SU-DHL-6 (cell line): ENCODE data around the gene DNAAF3.

Experiments
- H2AFZ ChIP-seq: fragments of 200-600 bp; sonication (generic); 2 replicates; pipeline ENCODE4 v1.6.1; 2014; ENCODE audit warnings: low read depth, mild to moderate bottlenecking, moderate library complexity, mixed read lengths, antibody characterized with exemption, low read length; ENCODE audit not compliant: severe bottlenecking
- H3F3A ChIP-seq: fragments of 200-600 bp; shearing (Covaris generic); 2 replicates; pipeline ENCODE4 v1.6.0; 2016; ENCODE audit warnings: antibody characterized with exemption, mild to moderate bottlenecking; ENCODE audit not compliant: insufficient read depth
- H3K27ac ChIP-seq: fragments of 200-600 bp; sonication (generic); 2 replicates; pipeline ENCODE4 v1.5.1; 2016; ENCODE audit warnings: low read depth, mild to moderate bottlenecking, low read length, moderate library complexity, mixed read lengths
- H3K27me3 ChIP-seq: fragments of 200-600 bp; sonication (generic), shearing (Covaris generic); 2 replicates; pipeline ENCODE4 v1.6.0; 2014; ENCODE audit warnings: mild to moderate bottlenecking, low read length
- H3K36me3 ChIP-seq: fragments of 200-600 bp; sonication (generic); 2 replicates; pipeline ENCODE4 v1.6.1; 2014; ENCODE audit warnings: mild to moderate bottlenecking, low read length, mixed read lengths
- H3K4me2 ChIP-seq: fragments of 300-600, 200-600 bp; shearing (Covaris generic), sonication (generic); 2 replicates; pipeline ENCODE4 v1.6.0; 2014; ENCODE audit warnings: low read length, low read depth, mild to moderate bottlenecking; ENCODE audit not compliant: poor library complexity, severe bottlenecking
- H3K4me3 ChIP-seq: fragments of 200-600 bp; sonication (generic); 2 replicates; pipeline ENCODE4 v1.5.1; 2014; ENCODE audit warnings: antibody characterized with exemption, low read length, mild to moderate bottlenecking, mixed read lengths; ENCODE audit not compliant: insufficient read depth, poor library complexity, severe bottlenecking
- H3K79me2 ChIP-seq: fragments of 200-600 bp; sonication (generic); 2 replicates; pipeline ENCODE4 v1.6.1; 2014; ENCODE audit warnings: mild to moderate bottlenecking, low read length, moderate library complexity; ENCODE audit not compliant: insufficient read depth
- H3K9ac ChIP-seq: fragments of 200-600 bp; sonication (generic); 2 replicates; pipeline ENCODE4 v1.7.0; 2014; ENCODE audit warnings: mild to moderate bottlenecking, low read length
- H3K9me2 ChIP-seq: fragments of 200-600 bp; sonication (generic); replicated peaks from 2 replicates; pipeline ENCODE4 v1.6.1; 2014; ENCODE audit warnings: low read length; ENCODE audit not compliant: insufficient read depth
- H3K9me3 ChIP-seq: fragments of 200-600 bp; sonication (generic); 2 replicates; pipeline ENCODE4 v1.6.1; 2014; ENCODE audit warnings: low read length, mixed read lengths; ENCODE audit not compliant: insufficient read depth
- H4K20me1 ChIP-seq: fragments of 200-600 bp; sonication (generic); 2 replicates; pipeline ENCODE4 v1.6.1; 2014; ENCODE audit warnings: low read depth, mild to moderate bottlenecking, antibody characterized with exemption, low read length, moderate library complexity, mixed read lengths
- CTCF ChIP-seq: fragments of 200-600 bp; sonication (generic); IDR thresholded peaks from one replicate; pipeline ENCODE4 v1.5.1; 2017; ENCODE audit warnings: antibody characterized with exemption, mild to moderate bottlenecking, low read length, moderate library complexity; ENCODE audit not compliant: insufficient read depth, poor library complexity, severe bottlenecking
- EZH2phosphoT487 ChIP-seq: fragments of 200-600 bp; sonication (generic), shearing (Covaris generic); conservative IDR thresholded peaks from 2 replicates; pipeline ENCODE4 v1.6.1; 2018; ENCODE audit warnings: mild to moderate bottlenecking, antibody characterized with exemption, low read length, moderate library complexity, mixed read lengths

The DNAAF3 gene

DNA sequence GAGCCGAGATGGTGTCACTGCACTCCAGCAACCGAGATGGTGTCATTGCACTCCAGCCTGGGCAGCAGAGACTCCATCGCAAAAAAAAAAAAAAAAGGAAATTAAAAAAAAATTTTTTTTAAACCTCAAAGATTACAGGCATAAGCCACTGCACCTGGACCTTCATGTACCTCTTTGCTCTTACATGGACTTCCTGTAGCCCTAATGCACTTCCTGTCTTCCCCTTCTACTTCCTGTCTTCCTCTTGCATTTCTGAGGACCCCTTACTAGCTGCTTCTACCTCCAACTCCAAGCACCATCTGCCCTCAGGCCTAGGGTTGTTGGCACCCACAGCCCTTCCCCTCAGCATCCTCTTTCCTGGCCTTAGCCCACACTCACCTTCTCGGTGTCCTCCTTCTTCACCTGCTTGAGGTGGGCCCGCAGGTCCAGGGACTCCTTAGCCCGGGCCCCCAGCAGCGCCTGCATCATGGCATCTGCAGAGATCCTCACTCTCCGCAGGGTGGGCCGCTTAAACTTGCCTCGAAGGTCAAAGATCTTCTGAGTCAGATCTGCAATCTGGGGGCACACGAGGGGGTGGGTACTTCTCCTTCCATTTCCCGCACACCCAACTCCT is 12.7 kb downstream of the DNAAF3 start:
- peak overlapping the region; percentile 75 for H2AFZ ChIP-seq
- H3K9me3 ChIP-seq: no peaks in the 10 kb centered on the region
- H3F3A ChIP-seq: peaks cover 4% of the 10 kb centered on the region; the same call in 1 of the 2 replicates
- no peak overlapping the region for H3K4me3 ChIP-seq
- no peaks in the 10 kb centered on the region for H3K36me3 ChIP-seq
- no peaks in the 10 kb centered on the region for H4K20me1 ChIP-seq
- H3K9ac ChIP-seq: no peak overlapping the region
- H3K9me2 ChIP-seq: no peaks in the 10 kb centered on the region
- no peak overlapping the region for H3K4me2 ChIP-seq
- H3K27ac ChIP-seq: no peak overlapping the region
- H3K79me2 ChIP-seq: no peaks in the 10 kb centered on the region
- TF ChIP-seq EZH2phosphoT487: no peak
- TF ChIP-seq CTCF: no peak
- no peaks in the 10 kb centered on the region for H3K27me3 ChIP-seq

GRCh38 chr19:55152017-55152416 is 14.4 kb downstream of the DNAAF3 start:
- Histone ChIP-seq H4K20me1 (no peaks in the 10 kb centered on the region), H3K79me2 (no peaks in the 10 kb centered on the region), H3K36me3 (no peaks in the 10 kb centered on the region), H3K27ac (peak overlapping the region; percentile 13; the same call in 1 of the 2 replicates), H3F3A (peaks cover 4% of the 10 kb centered on the region; the same call in 1 of the 2 replicates), H3K9me2 (no peaks in the 10 kb centered on the region), H3K27me3 (no peaks in the 10 kb centered on the region), H3K9ac (no peak overlapping the region), H2AFZ (peak overlapping the region; percentile 84), H3K4me3 (no peak overlapping the region), H3K9me3 (no peaks in the 10 kb centered on the region), H3K4me2 (no peak overlapping the region)
- TF ChIP-seq EZH2phosphoT487 (no peak), CTCF (no peak)

DNA sequence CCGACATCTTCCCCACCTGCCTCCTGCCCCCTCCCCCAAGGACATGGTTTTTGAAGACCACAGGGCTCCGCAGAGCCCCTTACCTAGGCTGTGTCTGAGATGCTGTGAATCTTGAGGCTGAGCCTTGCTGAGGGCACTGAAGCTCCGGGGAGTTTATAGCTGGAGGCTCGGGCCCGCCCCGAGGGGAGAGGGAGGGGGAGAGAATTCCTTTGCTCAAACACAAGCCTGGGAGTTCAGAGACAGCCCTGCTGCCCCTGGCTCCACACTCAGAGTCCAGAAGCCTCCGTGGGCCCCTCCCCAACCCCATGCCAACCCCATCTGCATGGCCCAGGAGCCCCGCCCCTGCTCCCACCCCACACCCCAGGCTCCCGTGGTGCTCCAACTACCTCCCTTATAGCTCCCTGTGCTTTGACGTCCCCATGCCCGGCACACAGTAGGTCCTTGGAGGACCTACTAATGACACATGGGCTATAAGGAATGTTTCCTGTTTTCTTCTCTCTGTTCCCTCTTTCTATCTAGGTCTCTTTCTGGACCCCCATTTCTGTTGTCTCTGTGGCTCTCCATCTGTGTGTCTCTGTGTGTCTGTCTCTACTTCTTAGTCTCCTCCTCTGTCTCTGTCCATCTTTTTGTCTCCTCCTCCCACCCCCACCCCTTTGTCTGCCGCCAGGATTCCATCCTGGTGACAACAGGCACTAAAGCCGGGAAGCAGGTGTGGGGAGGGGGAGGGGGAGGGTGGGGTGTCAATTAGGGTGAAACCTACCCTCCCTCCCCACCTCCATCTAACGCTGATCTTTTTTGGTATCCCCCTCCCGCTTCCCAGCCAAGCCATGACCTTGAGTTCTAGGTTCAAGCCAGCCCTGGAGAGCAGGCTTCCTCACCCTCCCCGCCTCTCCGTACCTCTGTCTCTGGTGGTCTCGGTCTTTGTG is 17.1 kb downstream of the DNAAF3 start, which contains the start of gene TNNT1:
TNNT1 (minus strand) TSS at position 129 of the 926 bp plus-strand sequence. CDS start 2,049 bp downstream, outside the sequence.
- Histone ChIP-seq H4K20me1 (no peaks in the 10 kb centered on the region), H3K79me2 (no peaks in the 10 kb centered on the region), H3F3A (peaks cover 4% of the 10 kb centered on the region; the same call in 1 of the 2 replicates), H3K36me3 (no peaks in the 10 kb centered on the region), H3K9me3 (no peaks in the 10 kb centered on the region), H3K27me3 (no peaks in the 10 kb centered on the region), H3K4me3 (no peak within 1 kb of the TSS), H2AFZ (no peak within 1 kb of the TSS), H3K9ac (no peak within 1 kb of the TSS), H3K27ac (no peak within 1 kb of the TSS), H3K9me2 (no peaks in the 10 kb centered on the region), H3K4me2 (no peak within 1 kb of the TSS)
- TF ChIP-seq EZH2phosphoT487 (no peak), CTCF (no peak)
